IMR-90 (cell line): Measurements from ENCODE around the gene GOLGA8K. TPM values are rescaled to one million over a fixed set of nuclear protein-coding genes. Genes with fewer than 3 reads are reported as not detected.
"Not testable (repeated sequence)": the region's sequence is repeated elsewhere in the genome, so short reads cannot be mapped to it uniquely, and the experiment has no call there.

Experiments used
- ATAC-seq: fragments of 200-7000 bp; cut with Tn5 transposase; 2 replicates; pipeline ENCODE4 v1.9.1; 2020; ENCODE audit warnings: low read depth, mild to moderate bottlenecking, moderate library complexity
- BruUV-seq: library from RNA; stranded (reverse); fragments of 400-500 nt; replicated peaks from 2 replicates; lab custom pipeline; 2021; lab: Mats Ljungman, UMichigan
- CTCF ChIA-PET: fragments of 300-600 bp; formaldehyde crosslinking; extraction: SDS; loops from one replicate; lab custom pipeline; 2021; ENCODE audit warnings: antibody characterized with exemption; lab: Yijun Ruan, JAX
- POLR2A ChIA-PET: fragments of 300-600 bp; sonication (Branson Sonifier 250); formaldehyde crosslinking; loops from one replicate; lab custom pipeline; 2022; ENCODE audit warnings: antibody characterized with exemption; ENCODE audit not compliant: unreplicated experiment; lab: Charles Lee
- DNase-seq: peaks from one replicate; pipeline ENCODE4 v3.0.0; 2013
- H2AFZ ChIP-seq: replicated peaks from 2 replicates; pipeline ENCODE3; 2013; ENCODE audit warnings: low read length, mild to moderate bottlenecking; ENCODE audit not compliant: poor library complexity
- H2AK5ac ChIP-seq: 2 replicates; pipeline ENCODE4 v1.6.1; 2013; ENCODE audit warnings: low read depth, low read length, inconsistent platforms
- H2AK9ac ChIP-seq: replicated peaks from 2 replicates; pipeline ENCODE3; 2013; ENCODE audit warnings: mild to moderate bottlenecking, low read depth, low read length, moderate library complexity; ENCODE audit not compliant: poor library complexity
- H2BK120ac ChIP-seq: 2 replicates; pipeline ENCODE4 v1.6.1; 2013; ENCODE audit warnings: low read depth, low read length, inconsistent platforms
- H2BK15ac ChIP-seq: 3 replicates; pipeline ENCODE4 v1.6.1; 2013; ENCODE audit warnings: low read depth, low read length, inconsistent platforms
- H2BK20ac ChIP-seq: 2 replicates; pipeline ENCODE4 v1.6.1; 2013; ENCODE audit warnings: low read depth, mild to moderate bottlenecking, inconsistent platforms, low read length, moderate library complexity
- H2BK5ac ChIP-seq: 2 replicates; pipeline ENCODE4 v1.6.1; 2013; ENCODE audit warnings: mild to moderate bottlenecking, low read depth, low read length, inconsistent platforms; ENCODE audit not compliant: poor library complexity, severe bottlenecking
- H3K14ac ChIP-seq: replicated peaks from 2 replicates; pipeline ENCODE4 v1.6.1; 2013; ENCODE audit warnings: low read depth, low read length, inconsistent platforms
- H3K18ac ChIP-seq: 2 replicates; pipeline ENCODE4 v1.6.1; 2013; ENCODE audit warnings: low read depth, low read length, control low read depth
- H3K23ac ChIP-seq: 2 replicates; pipeline ENCODE4 v1.6.1; 2013; ENCODE audit warnings: low read depth, low read length, inconsistent platforms
- H3K27ac ChIP-seq: 2 replicates; pipeline ENCODE4 v1.5.1; 2013; ENCODE audit warnings: mild to moderate bottlenecking, control low read depth, low read length; ENCODE audit not compliant: insufficient read depth
- H3K27me3 ChIP-seq: 2 replicates; pipeline ENCODE4 v1.6.1; 2013; ENCODE audit warnings: low read length; ENCODE audit not compliant: control insufficient read depth, insufficient read depth
- H3K36me3 ChIP-seq: 2 replicates; pipeline ENCODE4 v1.6.1; 2013; ENCODE audit warnings: low read length, mixed read lengths; ENCODE audit not compliant: control insufficient read depth, insufficient read depth
- H3K4ac ChIP-seq: 2 replicates; pipeline ENCODE4 v1.6.1; 2013; ENCODE audit warnings: low read depth, low read length, inconsistent platforms
- H3K4me1 ChIP-seq: 2 replicates; pipeline ENCODE4 v1.6.1; 2013; ENCODE audit warnings: low read length, mixed read lengths; ENCODE audit not compliant: control insufficient read depth, insufficient read depth
- H3K4me2 ChIP-seq: 2 replicates; pipeline ENCODE4 v1.6.1; 2013; ENCODE audit warnings: low read depth, mild to moderate bottlenecking, control low read depth, low read length, moderate library complexity
- H3K4me3 ChIP-seq: 2 replicates; pipeline ENCODE4 v1.5.1; 2013; ENCODE audit warnings: low read depth, mild to moderate bottlenecking, control low read depth, low read length, moderate library complexity; ENCODE audit not compliant: insufficient read depth
- H3K56ac ChIP-seq: 2 replicates; pipeline ENCODE4 v1.6.1; 2013; ENCODE audit warnings: low read length, inconsistent platforms; ENCODE audit not compliant: insufficient read depth; ENCODE audit errors: extremely low read depth
- H3K79me1 ChIP-seq, 2 experiments: 2 replicates each; pipeline ENCODE4 v1.6.1; 2013; ENCODE audit warnings: low read length in 2 of 2, inconsistent platforms in 1 of 2, low read depth in 1 of 2
- H3K9ac ChIP-seq: 2 replicates; pipeline ENCODE4 v1.6.1; 2013; ENCODE audit warnings: low read depth, low read length, control low read depth
- H3K9me1 ChIP-seq: 2 replicates; pipeline ENCODE4 v1.6.1; 2013; ENCODE audit warnings: low read length, inconsistent platforms; ENCODE audit not compliant: insufficient read depth
- H3K9me3 ChIP-seq: 2 replicates; pipeline ENCODE4 v1.6.1; 2013; ENCODE audit warnings: low read length; ENCODE audit not compliant: control insufficient read depth, insufficient read depth
- H4K20me1 ChIP-seq: 2 replicates; pipeline ENCODE4 v1.6.1; 2013; ENCODE audit warnings: low read length, inconsistent platforms; ENCODE audit not compliant: insufficient read depth
- H4K5ac ChIP-seq: 2 replicates; pipeline ENCODE4 v1.6.1; 2013; ENCODE audit warnings: mild to moderate bottlenecking, low read depth, low read length, control low read depth
- H4K8ac ChIP-seq, 2 experiments: 2 replicates each; pipeline ENCODE4 v1.6.1; 2013; ENCODE audit warnings: low read depth in 2 of 2, low read length in 2 of 2, control low read depth in 1 of 2, inconsistent platforms in 1 of 2
- H4K91ac ChIP-seq: 2 replicates; pipeline ENCODE4 v1.6.1; 2013; ENCODE audit warnings: low read depth, low read length, inconsistent platforms; ENCODE audit not compliant: insufficient read depth
- WGBS, 2 experiments: methylation state at CpG; one replicate each; pipeline versions ENCODE4 v1.1.5 to v1.1.7; 2013; ENCODE audit warnings: missing lambda C conversion rate in 2 of 2; ENCODE audit not compliant: insufficient read length in 1 of 2; ENCODE audit errors: extremely low coverage in 2 of 2; 5-methylcytosine and 5-hydroxymethylcytosine counted together
- dilution Hi-C: fragments of 300-500 bp; cut with HindIII; formaldehyde crosslinking; loops from one replicate; pipeline ENCODE4 v1.14.3; 2018; ENCODE audit warnings: low sequenced_read_pairs; ENCODE audit not compliant: unreplicated experiment
- in situ Hi-C: fragments of 300-500 bp; cut with MboI; formaldehyde crosslinking; loops from 3 replicates; pipeline ENCODE4 v1.14.3; 2019; ENCODE audit warnings: low sequenced_read_pairs, inconsistent platforms, mixed read lengths
- intact Hi-C: fragments of 100-400 bp; cut with micrococcal nuclease; formaldehyde crosslinking; loops from 2 replicates; pipeline ENCODE4 v1.10.0; 2022
- polyA plus RNA-seq, 3 experiments: library from polyadenylated mRNA; depleted of rRNA; stranded (reverse); fragments of >200 nt; gene quantifications; 2 replicates each; pipeline ENCODE4 v1.2.3, GENCODE V29; 2012; ENCODE audit warnings: low replicate concordance in 1 of 3
- total RNA-seq: library from RNA; depleted of rRNA; stranded (reverse); fragments of >200 nt; gene quantifications from 2 replicates; pipeline ENCODE4 v1.2.3, GENCODE V29; 2012

The GOLGA8K gene
- total and polyA plus RNA-seq, 2 of the 4 experiments (the other 2 are of a cell fraction): not detected

GRCh38 chr15:32374185-32374584, 28.9 kb downstream of the GOLGA8K start:
- ATAC-seq: not testable (repeated sequence)
- no CpG with 5 or more reads among the region's 2 CpGs for WGBS, 2 experiments

DNA sequence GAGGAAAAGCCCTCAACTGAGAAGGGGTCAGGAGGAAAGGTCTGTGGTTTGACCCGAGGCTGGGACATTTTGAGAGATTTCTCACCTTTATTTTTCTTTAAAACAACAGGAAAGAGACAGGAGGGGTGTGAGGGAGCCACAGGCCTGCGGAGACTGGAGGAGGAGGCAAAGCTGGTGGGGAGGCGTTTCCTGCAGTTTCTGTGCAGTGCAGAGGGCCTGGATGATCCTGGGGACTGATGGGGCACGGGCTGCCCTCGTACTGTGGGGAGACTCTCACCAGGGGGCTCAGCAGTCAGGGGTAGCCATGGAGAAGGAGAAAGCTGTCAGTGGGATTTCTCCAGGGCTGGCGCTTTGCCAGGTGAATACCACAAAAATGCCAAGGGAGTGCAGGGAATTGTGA, 29.4 kb downstream of the GOLGA8K start:
- H3K4me2 ChIP-seq, H3K79me1 ChIP-seq, H2AK5ac ChIP-seq, H3K23ac ChIP-seq, H2BK20ac ChIP-seq, H3K4ac ChIP-seq, H2AFZ ChIP-seq, POLR2A ChIA-PET, H3K18ac ChIP-seq, dilution Hi-C loops, ATAC-seq, H3K27me3 ChIP-seq, H3K9me3 ChIP-seq, H3K56ac ChIP-seq, intact Hi-C loops, H3K4me3 ChIP-seq, BruUV-seq, H2BK120ac ChIP-seq, H2BK15ac ChIP-seq, H2AK9ac ChIP-seq, H3K14ac ChIP-seq, H3K9ac ChIP-seq, H3K9me1 ChIP-seq, H3K4me1 ChIP-seq, in situ Hi-C loops, H3K27ac ChIP-seq, H4K8ac ChIP-seq, H3K36me3 ChIP-seq, DNase-seq, H4K5ac ChIP-seq, H4K91ac ChIP-seq, CTCF ChIA-PET, H2BK5ac ChIP-seq, H4K20me1 ChIP-seq: not testable (repeated sequence)
- WGBS, 2 experiments: no CpG with 5 or more reads among the region's 6 CpGs

More at GRCh38 chr15:32374185-32374584, 28.9 kb downstream of the GOLGA8K start:
- intact Hi-C loops, H3K27me3 ChIP-seq, H2BK5ac ChIP-seq, H2AFZ ChIP-seq, H3K79me1 ChIP-seq, H3K9ac ChIP-seq, H2AK9ac ChIP-seq, H4K91ac ChIP-seq, H3K56ac ChIP-seq, POLR2A ChIA-PET, H3K23ac ChIP-seq, H2BK15ac ChIP-seq, H3K36me3 ChIP-seq, H2BK120ac ChIP-seq, H2BK20ac ChIP-seq, DNase-seq, BruUV-seq, H2AK5ac ChIP-seq, H3K18ac ChIP-seq, CTCF ChIA-PET, H4K20me1 ChIP-seq, H3K14ac ChIP-seq, H3K9me3 ChIP-seq, H3K4me1 ChIP-seq, H3K9me1 ChIP-seq, H3K27ac ChIP-seq, H4K5ac ChIP-seq, H3K4me3 ChIP-seq, H3K4ac ChIP-seq, H3K4me2 ChIP-seq, in situ Hi-C loops, dilution Hi-C loops, H4K8ac ChIP-seq: not testable (repeated sequence)
